ENCODE measurements around the gene CFAP65. TPM values are rescaled to one million over a fixed set of nuclear protein-coding genes. Genes with fewer than 3 reads are reported as not detected.

Gene CFAP65
- polyA plus RNA-seq, 12 donors = 0.08 TPM; not detected in 11

DNA sequence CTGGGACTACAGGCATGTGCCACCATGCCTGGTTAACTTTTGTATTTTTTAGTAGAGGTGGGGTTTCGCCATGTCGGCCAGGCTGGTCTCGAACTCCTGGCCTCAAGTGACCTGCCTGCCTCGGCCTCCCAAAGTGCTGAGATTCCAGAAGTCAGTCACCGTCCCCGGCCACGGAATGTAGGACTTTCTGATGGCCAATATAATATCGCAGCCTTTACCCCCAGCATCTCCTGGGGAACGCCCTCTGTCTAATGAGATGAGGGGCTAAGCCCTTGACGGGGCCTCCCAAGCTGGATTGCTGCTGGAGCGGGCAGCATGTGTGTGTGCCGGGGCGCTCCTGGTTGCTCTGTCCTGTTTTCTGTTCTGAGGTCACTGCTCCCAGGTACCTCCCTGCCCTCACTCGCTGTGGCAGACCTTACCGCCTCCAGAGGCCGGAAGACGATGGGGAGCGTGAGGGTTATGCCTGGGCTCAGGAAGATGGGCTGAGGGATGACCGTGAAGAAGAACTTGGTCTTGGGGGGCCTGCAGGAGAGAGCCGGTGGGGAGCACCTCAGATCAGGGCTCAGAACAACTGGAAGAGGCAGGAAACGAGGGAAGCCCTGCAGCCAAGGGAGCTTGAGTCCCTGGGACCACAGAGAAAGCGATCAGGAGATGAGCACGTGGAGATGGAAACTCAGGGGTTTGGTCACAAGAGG is 9.1 kb downstream of the CFAP65 start:
- no peak for DNase-seq

DNA sequence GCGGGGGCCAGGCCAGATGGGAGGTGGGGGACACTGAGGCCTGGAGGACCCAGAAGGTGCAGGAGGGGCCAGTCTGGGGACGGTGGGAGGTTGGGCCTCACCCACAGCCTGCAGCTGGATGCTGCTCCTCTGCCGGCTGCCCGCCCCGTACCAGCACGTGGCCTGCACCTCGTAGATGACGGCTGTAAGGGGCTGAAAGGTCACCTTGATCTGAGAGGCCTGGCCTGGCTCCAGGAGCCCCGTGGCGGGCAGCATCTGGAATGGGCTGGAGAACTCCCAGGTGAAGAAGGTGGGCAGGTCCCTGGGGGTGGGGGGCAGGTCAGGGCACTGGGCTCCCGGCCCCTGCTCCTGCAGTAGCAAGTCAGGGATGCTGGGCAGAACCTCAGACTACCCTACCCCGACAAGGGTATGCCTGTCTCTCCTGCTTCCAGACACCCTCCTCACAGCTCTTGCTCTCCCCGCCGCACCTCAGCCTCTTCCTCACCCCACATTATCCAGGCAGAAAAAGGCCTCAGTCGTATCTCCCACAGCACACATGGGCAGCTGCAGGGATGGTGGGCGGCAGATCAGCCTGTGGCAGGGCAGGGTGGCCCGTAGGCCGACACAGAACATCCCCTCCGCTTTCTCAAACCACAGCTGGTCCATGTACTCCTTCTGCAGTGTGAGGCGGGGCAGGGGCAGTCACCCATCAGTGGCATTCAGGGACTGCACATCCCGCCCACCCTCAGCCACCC is 10.1 kb downstream of the CFAP65 start:
- no peak for DNase-seq

DNA sequence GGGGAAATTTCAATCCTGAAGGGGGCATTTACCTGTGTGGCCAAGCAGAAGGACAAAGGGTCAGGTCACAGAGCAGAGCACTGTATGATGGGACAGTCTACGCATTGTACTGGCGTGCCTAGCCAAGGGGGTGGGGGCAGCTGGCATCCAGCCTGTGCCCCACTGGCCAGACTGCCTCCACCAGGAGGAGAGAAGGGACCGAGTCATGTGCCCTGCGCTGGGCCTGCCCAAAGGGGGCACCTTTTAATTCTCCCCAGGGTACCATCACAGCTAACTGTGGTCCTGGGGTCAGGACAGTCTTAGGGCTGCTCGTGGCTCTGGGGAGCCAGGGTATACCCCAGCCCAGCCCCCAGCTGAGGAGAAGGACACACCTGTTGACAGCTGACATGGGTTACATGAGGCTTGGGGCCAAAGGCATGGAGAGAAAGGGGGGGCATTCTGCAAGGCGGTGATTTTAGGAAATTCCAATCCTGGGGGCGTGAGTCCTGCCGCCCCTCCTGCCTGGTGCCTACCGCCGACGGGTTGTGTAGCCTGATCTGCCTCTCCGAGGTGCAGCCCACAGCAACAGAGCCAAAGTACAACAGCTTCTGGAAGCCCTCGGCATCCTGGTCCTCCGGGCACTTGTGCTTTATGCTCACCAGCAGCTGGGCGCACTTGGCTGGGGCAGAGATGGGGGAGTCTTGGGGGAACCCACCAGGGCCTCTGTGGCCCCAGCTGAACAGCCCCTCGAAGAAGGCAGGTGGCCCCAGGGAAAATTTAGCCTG is 11.0 kb downstream of the CFAP65 start:
- DNase-seq = no peak

DNA sequence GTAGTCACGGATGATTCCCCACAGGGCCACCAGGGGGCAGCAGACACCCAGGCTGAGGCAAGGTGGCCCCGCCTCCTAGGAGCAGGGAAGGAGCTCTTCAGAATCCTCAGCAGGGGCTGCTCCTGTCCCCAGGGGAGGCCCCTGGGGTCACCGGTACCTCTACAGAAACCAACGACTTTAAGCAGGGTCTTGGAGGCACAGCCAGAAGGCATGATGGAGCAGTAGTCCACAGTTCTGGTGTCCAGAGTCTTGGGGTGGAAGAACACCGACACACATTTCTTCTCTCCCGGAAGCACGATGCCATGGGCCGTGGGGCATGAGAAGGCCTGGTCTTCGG is 11.5 kb downstream of the CFAP65 start:
- DNase-seq = peak; percentile 69

DNA sequence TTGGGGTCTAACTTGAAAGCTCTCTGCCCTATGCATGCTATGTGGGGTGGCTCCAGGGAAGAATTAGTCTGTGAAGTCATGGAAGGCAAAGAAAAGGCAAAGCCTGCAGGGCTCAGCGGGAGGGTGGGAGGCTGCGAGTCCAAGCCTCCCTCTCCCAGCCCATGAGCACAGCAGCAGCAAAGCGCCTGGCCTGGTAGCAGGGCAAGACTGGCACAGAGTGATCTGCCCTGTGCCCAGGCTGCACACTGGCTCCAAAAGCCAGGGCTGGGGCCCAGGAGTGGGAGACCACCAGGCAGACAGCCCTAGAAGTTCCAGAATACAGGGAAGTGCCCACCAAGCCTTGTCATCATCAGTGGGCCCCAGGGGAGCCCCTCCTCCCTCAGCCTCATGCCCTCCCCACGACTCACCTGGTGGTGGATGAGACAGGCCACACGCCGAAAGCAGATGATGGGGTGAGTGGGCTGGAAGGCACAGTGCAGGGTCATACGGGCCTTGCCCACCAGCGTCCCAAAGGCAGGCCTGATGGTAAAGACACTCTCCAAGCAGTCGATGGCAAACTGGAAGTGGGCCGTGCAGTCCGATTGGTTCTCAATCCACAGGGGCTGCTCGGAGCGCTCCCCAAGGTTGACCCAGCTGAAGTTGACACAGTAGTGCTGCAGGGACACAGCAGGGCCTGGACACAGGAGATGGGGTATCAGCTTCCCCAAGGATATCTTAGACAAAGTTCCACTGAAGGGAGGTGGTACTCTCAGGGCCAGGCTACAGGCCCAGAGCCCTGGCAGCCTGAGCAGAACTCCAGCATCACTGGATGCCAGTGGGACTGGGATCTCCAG is 12.1 kb downstream of the CFAP65 start:
- DNase-seq = no peak

DNA sequence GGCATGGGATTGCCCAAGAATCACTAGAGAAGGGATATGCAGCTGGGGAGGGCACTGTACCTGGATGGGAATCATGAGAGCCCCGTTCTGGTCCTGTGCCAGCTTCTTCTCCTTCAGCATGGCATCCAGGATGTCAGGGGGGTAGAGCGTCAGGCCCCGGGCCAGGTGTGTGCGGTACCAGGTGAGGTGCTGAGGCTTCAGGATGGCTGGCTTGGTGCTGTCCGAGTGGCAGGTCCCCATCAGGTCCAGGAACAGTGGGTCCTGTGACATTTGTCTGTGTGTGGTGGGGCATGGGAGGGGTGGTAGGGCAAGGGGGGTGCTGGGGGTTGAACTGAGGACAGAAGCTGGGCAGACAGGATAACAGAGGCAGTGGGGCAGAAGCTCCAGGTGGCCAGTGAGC is 13.2 kb downstream of the CFAP65 start:
- no peak for DNase-seq

DNA sequence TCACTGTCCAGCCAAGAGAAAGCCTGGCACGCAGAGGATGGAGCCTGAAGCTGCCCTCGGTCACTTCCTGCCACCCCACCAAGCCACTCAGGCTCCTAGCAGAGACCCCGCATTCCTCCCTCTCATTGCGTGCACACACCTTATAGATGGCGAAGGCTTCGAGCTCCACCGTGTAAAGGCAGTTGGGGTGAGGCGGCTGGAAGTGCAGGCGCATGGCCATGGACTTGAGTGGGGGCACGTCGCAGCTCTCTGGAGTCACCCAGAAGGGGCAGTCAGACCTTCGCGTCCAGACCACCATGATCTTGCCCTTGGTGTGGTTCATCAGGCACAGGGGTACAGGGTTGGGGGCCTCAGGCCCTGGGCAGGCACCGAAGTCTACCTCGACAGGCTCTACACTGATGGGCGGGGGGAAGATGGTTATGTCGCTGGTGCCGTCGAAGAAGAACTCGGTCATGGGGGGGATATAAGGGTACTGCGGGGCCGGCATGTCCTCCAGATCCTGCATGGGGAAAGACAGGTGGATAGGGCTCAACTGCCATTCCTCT is 13.7 kb downstream of the CFAP65 start:
- DNase-seq = no peak

DNA sequence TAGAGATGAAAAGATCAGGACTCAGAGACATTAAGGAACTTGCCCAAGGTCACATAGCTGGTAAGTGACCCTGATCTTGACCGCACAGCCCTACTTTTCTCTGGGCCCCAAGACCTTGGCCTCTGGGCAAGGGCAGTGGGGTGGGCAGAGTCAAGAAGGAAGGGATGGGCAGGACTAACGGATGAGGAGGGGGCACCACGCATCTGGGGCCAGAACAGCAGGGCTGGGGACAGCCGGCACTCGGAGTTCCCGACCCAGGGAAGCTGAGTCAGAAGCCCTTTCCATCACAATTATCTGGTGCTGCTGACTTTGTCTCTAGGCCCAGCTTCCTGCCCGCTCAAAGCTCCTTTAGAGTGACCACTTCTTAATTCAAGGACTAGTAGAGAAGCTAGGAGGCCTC is 14.4 kb downstream of the CFAP65 start:
- DNase-seq = no peak

DNA sequence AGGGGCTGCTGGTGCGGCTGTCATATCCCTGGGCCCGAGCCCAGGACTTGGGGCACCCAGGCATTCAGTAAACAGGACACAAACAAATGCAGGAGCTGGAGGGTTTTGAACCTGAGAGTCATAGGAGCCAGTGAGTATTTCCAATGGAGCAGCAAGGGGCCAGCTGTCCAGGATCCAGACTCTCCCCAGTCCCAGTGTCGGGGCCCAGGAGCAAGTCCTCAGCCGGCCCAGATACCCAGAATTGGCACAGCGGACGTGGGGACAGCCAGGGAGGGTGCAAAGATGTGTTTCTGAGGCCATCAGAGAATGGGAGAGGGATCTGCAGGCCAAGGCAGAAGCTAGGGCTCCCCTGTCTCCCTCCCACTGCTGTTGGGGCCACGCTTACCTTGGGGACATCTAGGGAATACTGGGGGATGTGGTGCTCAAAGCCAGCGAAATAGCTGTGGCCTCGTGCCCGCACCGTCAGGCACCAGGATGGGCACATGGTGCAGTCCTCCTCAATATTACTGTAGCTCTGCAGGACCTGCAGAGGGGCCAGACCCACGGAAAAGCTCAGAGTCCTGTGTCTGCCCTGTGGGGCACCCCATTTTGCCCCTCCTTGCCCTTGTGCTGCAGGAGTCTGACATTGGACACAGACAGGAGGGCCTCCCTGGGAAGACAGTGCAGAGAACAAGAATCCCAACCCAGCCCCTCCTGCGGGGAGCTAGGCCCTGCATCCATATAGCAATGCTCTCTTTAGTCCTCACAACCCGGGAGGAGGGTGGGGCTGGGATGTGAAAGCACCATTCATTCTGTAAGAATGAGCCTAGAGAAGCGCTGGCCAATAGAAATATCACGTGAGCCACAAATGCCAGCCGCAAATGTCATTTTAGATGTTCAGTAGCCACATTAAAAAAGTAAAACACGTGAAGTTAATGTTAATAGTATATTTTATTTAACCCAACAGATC is 15.4 kb downstream of the CFAP65 start:
- no peak for DNase-seq

DNA sequence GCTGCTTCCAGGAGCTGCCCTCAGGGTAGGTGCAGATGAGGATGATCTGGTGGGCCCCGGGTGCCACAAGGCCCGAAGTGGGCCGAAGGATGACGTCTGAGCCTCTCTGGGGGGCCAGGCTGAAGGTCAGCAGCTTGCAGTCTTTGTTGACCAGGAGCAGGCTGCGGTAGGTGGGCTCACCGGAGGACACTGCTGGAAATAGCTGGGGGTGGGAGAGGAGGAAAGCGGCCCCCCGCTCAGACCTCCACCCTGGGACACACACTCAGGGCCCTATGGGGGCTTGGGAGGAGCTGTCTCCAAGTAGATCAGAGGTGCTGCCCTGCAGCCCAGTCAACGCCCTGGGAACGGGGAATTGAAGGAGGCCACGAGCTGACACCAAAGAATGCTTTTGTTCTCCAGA is 17.3 kb downstream of the CFAP65 start:
- no peak for DNase-seq

DNA sequence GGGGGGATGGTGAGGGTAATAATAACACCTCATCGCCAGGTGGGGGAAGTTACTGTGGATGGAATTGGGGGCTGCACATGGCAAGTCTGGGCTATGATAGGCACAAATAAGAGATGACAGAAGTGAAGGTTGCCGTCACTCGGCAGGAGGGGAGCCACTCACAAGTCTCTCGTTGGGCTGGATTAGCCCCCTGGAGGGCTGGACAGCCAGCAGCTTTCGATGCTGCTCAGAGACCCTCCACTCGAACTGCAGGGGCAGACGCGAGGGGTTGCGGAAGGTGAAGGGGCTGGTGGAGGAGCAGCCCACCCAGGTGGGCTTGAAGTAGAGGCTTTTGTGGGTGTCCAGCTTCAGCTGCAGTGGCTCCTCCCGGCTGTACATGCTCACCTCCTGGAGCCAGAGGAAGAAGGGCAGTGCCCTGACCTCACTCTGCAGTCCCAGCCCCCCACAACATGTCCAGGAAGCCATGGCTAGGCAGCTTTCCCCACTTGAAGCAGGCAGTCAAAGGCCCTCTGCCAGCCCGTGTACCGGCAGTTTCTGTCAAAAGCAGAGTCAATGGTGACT is 18.2 kb downstream of the CFAP65 start:
- no peak for DNase-seq

DNA sequence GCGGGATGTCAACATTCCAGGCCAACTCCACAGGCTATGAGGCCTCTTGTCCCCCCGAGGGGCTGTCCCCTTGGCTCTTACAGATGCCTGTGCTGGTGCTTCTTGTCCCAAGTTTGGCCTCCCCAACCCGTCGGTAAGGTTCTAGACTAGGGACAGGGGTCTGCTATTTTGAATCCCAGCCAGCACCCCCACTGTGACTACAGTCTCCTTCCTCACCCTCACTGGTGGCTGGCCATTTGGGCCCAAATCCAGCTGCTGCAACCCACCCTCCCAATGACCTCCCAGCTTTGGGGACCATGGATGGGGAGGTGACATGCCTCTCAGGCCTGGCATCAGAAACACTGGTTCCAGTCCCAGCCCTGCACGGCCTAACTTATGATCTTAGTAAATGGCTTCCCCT is 18.7 kb downstream of the CFAP65 start:
- no peak for DNase-seq

DNA sequence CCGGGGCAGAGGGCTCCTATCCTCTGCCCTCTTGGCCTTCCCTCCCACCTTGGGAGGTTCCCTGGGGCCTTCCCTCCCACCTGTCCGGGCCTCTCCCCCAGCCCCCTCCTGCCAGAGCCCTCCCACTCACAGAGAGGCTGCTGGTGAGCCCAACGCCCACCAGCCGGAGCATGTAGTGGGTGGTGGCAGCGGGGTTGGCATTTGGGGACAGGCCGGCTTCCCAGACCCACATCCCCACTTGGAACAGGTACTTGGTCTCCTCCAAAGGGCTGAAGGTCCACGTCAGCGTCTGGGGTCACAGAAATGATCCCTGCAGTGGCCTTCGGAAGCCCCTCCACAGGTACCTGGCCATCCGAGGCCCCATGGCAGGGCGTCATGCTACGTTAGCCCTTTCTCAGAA is 19.3 kb downstream of the CFAP65 start:
- no peak for DNase-seq

DNA sequence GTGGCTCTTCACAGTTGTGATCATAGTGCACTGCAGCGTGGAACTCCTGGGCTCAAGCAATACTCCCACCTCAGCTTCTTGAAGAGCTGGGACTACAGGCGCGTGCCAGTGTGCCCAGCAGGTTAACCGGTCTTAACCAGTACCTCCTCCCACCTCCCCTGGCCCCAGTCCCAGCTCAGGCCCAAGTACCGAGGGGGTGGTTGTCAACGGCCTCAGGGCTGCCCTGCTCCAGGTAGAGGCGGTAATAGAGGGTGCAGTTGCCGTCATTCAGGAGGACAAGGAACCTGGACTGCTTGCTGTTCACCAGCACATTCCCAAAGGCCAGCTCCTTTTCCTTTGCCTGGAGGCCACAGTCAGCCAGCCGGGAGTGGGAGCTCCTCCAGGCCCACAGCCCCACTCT is 19.7 kb downstream of the CFAP65 start:
- DNase-seq = no peak

DNA sequence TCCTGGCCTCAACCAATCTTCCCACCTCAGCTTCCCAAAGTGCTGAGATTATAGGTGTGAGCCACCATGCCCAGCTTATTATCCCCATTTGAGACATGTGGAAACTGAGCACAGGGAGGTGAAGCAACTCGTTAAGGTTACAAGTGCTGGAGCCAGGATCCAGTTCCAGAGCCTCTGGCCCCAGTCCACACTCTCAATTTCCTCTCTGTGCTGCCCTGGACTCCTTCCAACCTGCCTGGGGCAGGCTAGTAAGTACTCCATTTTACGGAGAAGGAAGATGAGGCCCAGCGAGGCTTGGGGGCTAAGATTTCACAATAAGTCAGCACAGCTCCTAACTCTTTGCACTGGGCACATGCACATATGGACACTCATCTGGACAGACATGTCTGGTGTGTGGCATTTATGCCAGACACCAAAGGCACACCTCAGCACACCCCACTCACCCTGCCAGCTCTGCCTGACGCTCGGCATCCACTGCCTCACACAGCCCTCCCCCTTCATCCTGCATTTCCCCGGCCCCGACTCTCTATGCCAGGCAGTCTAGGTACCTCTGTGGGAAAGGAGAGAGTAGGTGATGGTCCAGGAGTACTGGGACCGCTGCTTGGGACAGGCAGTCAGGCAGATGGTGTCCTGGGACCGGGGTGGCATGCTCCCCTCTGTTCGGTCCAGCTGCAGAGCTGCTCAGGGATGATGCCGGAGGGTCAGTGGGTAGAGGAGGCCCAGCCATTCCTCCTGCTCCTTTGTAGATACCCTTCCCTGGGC is 20.5 kb downstream of the CFAP65 start:
- no peak for DNase-seq

DNA sequence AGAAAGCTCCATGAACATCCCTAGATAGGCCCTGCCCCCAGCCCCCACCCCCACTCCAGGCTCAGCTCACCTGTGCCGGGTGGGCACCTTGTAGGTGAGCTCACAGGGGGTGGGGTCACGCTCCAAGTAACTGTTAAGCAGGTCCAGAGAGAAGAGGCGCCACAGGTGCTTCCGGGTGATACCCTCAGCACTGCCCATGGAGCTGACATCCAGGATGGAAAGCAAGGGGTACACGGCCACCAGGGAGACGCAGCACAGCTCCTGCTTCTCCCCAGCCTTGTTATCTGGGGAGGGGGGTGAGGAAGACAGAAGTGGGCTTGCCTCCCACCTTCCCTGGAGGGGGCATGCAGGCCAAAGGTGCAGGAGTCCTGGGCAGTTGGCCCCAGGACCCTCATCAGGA is 21.9 kb downstream of the CFAP65 start:
- DNase-seq = no peak

DNA sequence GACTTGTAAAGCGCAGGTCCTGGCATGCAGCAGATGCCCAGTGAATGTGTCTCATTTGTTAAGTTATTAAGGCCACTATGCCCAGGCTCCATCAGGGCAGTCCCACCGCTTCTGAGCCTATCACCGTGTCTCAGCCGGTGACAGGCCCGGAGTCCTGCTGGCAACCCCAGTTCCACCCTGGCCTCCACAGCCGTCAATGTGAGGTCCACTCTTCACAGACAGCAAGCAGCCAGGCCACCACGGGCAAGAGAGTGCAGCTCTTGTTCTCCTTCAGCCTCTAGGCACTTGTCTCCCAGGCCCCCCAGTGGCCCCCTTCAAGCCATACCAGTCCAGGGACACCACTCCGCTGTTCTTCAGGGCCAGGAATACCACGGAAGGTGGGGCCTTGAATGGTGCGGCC is 22.6 kb downstream of the CFAP65 start:
- DNase-seq = no peak

DNA sequence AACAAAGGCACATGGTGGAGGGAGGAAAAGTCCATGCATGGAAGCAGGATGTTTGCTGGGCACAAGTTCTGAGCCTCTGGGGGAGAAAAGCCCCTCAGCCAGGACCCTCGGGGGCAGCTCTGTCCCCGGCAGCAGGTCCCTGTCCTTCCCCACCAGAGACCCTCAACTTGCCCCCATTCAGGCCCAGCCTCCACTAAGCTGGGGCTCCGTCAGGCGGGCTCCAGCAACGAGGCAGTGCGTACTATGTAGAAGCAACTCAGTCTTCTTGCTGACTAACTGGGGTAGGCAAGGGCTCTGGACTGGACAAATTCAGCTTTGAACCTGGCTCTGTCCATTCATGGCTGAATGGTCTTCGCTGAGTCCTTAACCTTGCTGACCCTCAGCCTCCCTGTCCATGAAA is 23.0 kb downstream of the CFAP65 start:
- no peak for DNase-seq

DNA sequence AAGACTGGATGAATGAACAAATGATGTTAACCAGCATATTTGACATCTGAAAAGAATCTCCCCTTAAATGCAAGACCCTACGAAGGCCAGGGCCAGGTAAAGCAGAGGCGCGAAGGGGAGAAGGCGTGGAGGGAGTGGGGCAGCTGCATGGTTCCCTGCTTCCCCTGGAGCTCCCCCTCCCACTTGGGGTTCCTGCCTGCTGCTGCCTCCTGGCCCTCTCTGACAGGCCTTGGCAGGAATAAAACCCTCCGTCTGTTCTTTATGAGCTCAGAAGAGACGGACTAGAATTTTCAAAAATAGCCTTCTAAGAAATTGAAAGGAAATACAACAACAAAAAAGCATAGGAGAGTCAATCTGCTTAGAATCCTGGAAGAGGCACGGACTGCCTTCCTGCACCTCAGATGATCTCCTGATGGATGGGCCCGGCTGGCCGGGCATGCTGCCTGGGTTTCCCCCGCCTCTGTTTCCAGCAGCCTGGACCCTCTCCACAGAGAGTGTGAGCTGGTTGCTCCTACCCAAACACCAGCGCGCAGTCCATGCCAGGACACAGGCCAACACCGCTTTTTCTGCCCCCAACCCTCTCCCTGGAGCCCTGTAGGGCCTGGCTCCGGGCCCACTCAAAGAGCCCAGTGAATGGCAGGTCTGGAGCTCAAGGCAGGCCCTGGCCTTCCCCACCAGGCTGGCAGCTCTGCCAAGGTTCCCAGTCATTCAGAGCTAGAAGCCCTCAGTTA is 23.9 kb downstream of the CFAP65 start:
- peak; percentile 15 for DNase-seq

All from muscle of arm (tissue), 12 donors.